ENCODE measurements around the gene TIMM44. TPM values are rescaled to one million over a fixed set of nuclear protein-coding genes. Genes with fewer than 3 reads are reported as not detected.
A peak's percentile ranks its signal among the peaks of the same experiment; 100 is the strongest.

Gene TIMM44
- total and polyA plus RNA-seq, 10 donors, result 33.2 to 94.9 (median 64.7) TPM

DNA sequence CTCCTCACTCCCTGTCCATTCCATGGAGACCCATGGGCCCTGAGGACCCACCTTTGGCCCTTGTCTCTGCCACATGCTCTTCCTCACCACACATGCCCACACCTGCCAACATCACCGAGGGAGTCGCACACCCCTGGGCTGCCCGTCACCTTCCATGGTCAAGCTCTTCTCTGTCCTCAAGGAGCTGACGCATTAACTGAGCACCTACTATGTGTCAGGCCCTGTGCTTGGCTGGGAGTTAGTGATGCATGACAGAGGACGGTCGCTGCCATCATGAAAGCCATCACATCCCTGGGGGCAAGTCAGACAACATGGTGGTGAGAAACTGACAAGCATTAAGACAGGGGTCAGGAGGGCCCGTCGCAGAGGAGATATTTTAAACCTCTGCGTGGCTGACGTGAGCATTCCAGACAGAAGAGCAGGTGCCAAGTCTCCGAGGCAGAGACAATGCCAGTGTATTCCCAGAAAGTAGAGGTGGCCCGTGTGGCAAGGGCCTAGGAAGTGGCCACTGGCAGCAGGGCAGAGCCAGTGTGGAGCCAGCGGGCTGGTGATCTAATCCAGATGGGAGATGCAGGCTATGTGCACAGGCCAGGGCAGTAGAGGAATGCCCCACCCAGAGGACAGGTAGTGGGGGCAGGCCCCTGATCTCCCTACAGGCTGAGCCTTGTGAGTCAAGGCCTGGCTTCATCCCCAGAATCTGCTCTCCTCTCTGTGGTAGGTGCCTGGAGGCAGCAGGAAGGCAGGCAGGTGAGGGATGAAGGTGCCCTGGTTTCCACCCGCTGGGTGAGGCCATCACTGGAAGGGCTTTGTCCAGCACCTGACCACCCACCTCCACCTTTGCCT lies 40.8 kb upstream of the TIMM44 start:
- 91 to 96% (median 94%) methylated on average over 12 to 14 of the region's 14 CpGs for WGBS, 5 donors
- Histone ChIP-seq H3K36me3 (peaks cover 4 to 100% (median 69%) of the 10 kb centered on the region in 6 donors), H3K27ac (peak overlapping the region in 6 of 8 donors; percentile 73 to 86 (median 78)), H3K9me3 (no peaks in the 10 kb centered on the region), H3K4me3 (no peak overlapping the region), H3K4me1 (peaks cover 4 to 58% (median 31%) of the 10 kb centered on the region in 6 donors), H3K27me3 (replicated peaks in 1 of 7) (no peaks in the 10 kb centered on the region)
- intact Hi-C loops (cut with DNase I; ENCODE audit: low total_unique reads), result no loop called here
- peak; percentile 50 for DNase-seq
- TF ChIP-seq POLR2AphosphoS5 (IDR thresholded peaks at IDR 0.05) (no peak), CTCF (IDR thresholded peaks at IDR 0.05 in 8 of 11, conservative IDR thresholded peaks at IDR 0.05 in 3 of 11) (no peak), POLR2A (IDR thresholded peaks at IDR 0.05) (no peak)

DNA sequence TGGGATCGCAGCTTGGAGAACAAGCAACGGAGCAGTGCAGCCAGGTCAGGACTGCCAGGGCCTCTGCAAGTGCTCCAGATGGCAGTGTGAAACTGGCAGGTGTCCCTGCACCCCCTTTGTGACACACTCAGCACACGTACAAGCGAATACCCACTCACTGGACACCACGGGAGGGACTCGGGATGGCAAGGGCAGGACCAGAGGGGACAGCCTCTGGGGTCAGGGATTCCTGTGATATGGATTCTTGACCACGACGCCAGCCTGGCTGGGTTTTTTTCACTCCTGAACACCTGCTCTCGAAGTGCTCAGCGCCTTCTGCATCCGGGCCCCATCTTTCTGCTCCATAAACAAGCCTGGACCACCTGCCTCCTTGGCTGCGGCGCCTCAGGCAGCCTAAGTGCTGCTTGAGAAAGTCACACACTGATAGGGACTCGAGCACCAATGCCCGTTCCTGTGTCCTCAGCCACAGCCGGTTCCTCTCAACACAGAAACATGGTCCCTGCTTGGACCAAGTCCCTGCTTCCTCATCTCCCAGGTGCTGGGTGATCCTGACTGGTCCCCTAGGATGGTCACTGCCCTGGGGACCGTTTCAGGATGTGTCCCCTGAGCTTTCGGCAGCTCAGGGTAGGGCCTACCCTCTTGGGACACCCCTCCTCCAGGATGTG lies 40.0 kb upstream of the TIMM44 start:
- Histone ChIP-seq H3K9me3 (no peaks in the 10 kb centered on the region), H3K36me3 (peaks cover 4 to 100% (median 68%) of the 10 kb centered on the region in 6 donors), H3K4me1 (peaks cover 4 to 58% (median 31%) of the 10 kb centered on the region in 6 donors), H3K27me3 (replicated peaks in 1 of 7) (no peaks in the 10 kb centered on the region), H3K27ac (peak overlapping the region; percentile 42 to 86 (median 78)), H3K4me3 (no peak overlapping the region)
- intact Hi-C loops (cut with DNase I; ENCODE audit: low total_unique reads), result no loop called here
- 85 to 92% (median 89%) methylated on average over 17 to 18 of the region's 18 CpGs for WGBS, 5 donors
- no peak for TF ChIP-seq CTCF (IDR thresholded peaks at IDR 0.05 in 8 of 11, conservative IDR thresholded peaks at IDR 0.05 in 3 of 11)
- no peak for TF ChIP-seq POLR2AphosphoS5 (IDR thresholded peaks at IDR 0.05)
- no peak for TF ChIP-seq POLR2A (IDR thresholded peaks at IDR 0.05)
- peak; percentile 53 for DNase-seq

- peak in 2 of 3 donors; percentile 65 to 69 for TF ChIP-seq POLR2AphosphoS5 (IDR thresholded peaks at IDR 0.05)
- TF ChIP-seq CTCF (IDR thresholded peaks at IDR 0.05 in 8 of 11, conservative IDR thresholded peaks at IDR 0.05 in 3 of 11), result no peak
- TF ChIP-seq POLR2A (IDR thresholded peaks at IDR 0.05), result no peak
- Histone ChIP-seq H3K27me3 (replicated peaks in 1 of 7) (no peaks in the 10 kb centered on the region), H3K4me1 (peaks cover 4 to 55% (median 30%) of the 10 kb centered on the region in 6 donors), H3K27ac (peak overlapping the region; percentile 14 to 86 (median 78)), H3K4me3 (no peak overlapping the region), H3K9me3 (no peaks in the 10 kb centered on the region), H3K36me3 (peaks cover 4 to 100% (median 65%) of the 10 kb centered on the region in 6 donors)
- WGBS, 5 donors, result 63 to 81% (median 73%) methylated on average over 21 of the region's 21 CpGs
- intact Hi-C loops (cut with DNase I; ENCODE audit: low total_unique reads), result no loop called here
- peak; percentile 76 for DNase-seq
These were observed 39.2 kb upstream of the TIMM44 start for GRCh38 chr19:7982651-7983099.

DNA sequence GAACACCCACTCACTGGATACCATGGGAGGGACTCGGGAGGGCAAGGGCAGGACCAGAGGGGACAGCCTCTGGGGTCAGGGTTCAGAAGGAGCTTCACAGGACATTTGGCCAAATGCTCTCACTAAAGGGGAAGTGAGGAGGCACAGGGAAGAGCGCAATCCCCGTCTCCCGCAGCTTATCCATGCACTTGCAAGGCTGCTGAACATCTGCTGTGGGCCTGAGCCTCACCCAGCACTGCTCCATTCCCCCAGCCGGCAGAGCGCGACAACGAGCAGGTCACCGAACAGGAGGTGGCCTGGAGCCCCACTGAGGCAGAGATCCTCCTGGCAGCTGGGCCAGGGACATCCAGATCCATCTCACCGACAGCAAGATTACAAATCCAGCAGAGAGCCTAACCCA lies 38.6 kb upstream of the TIMM44 start:
- H3K9me3 ChIP-seq, result no peaks in the 10 kb centered on the region
- H3K4me1 ChIP-seq, result peaks cover 2 to 49% (median 26%) of the 10 kb centered on the region in 6 donors
- no peak overlapping the region for H3K4me3 ChIP-seq
- H3K27me3 ChIP-seq (replicated peaks in 1 of 7), result no peaks in the 10 kb centered on the region
- TF ChIP-seq CTCF (IDR thresholded peaks at IDR 0.05 in 8 of 11, conservative IDR thresholded peaks at IDR 0.05 in 3 of 11) (no peak), POLR2AphosphoS5 (IDR thresholded peaks at IDR 0.05) (peak in 1 of 3 donors; percentile 21)
- peak overlapping the region; percentile 14 to 86 (median 78) for H3K27ac ChIP-seq
- WGBS, 5 donors, result 76 to 86% (median 81%) methylated on average over 9 to 10 of the region's 10 CpGs
- peaks cover 4 to 100% (median 64%) of the 10 kb centered on the region in 6 donors for H3K36me3 ChIP-seq
- intact Hi-C loops (cut with DNase I; ENCODE audit: low total_unique reads), result no loop called here
- peak; percentile 52 for DNase-seq
